GM21723 (cell line): ENCODE data around the gene PFN2.
"Not testable (repeated sequence)": the region's sequence is repeated elsewhere in the genome, so short reads cannot be mapped to it uniquely, and the experiment has no call there.

Source experiments
- ATAC-seq: cut with Tn5 transposase; IDR thresholded peaks from one replicate; pipeline ENCODE4 v1.9.1; 2021; ENCODE audit warnings: mild to moderate bottlenecking, moderate library complexity; ENCODE audit not compliant: unreplicated experiment

PFN2 gene

GRCh38 chr3:149970716-149971402 is at the start of gene PFN2:
Gene PFN2 (minus strand): TSS chr3:149970895. CDS start chr3:149970856, 39 bp downstream.
- ATAC-seq = peak; percentile 56

GRCh38 chr3:150015901-150016300 is 45.2 kb upstream of the PFN2 start:
- no peak for ATAC-seq

- ATAC-seq = no peak
These were observed 44.1 kb upstream of the PFN2 start for GRCh38 chr3:150014782-150015181.

- no peak for ATAC-seq
These were observed 43.1 kb upstream of the PFN2 start for GRCh38 chr3:150013801-150014200.

GRCh38 chr3:150006794-150007193 is 36.1 kb upstream of the PFN2 start:
- no peak for ATAC-seq

GRCh38 chr3:150005243-150006112 is 34.8 kb upstream of the PFN2 start:
- no peak for ATAC-seq

- no peak for ATAC-seq
These were observed 29.9 kb upstream of the PFN2 start for GRCh38 chr3:150000641-150001040.

- no peak for ATAC-seq
These were observed 28.7 kb upstream of the PFN2 start for GRCh38 chr3:149999421-149999820.

GRCh38 chr3:149998946-149999345 is 28.3 kb upstream of the PFN2 start:
- no peak for ATAC-seq

GRCh38 chr3:149992416-149993058 is 21.8 kb upstream of the PFN2 start:
- no peak for ATAC-seq

- ATAC-seq = no peak
These were observed 19.8 kb upstream of the PFN2 start for GRCh38 chr3:149990423-149990948.

GRCh38 chr3:149989307-149989706 is 18.6 kb upstream of the PFN2 start:
- ATAC-seq = no peak

GRCh38 chr3:149983628-149984027 is 12.9 kb upstream of the PFN2 start:
- ATAC-seq = no peak

- ATAC-seq = not testable (repeated sequence)
These were observed 12.4 kb upstream of the PFN2 start for GRCh38 chr3:149983053-149983452.

- ATAC-seq = not testable (repeated sequence)
These were observed 11.3 kb upstream of the PFN2 start for GRCh38 chr3:149981979-149982378.

- no peak for ATAC-seq
These were observed 6.7 kb upstream of the PFN2 start for GRCh38 chr3:149977386-149977785.

- ATAC-seq = no peak
These were observed 5.2 kb upstream of the PFN2 start for GRCh38 chr3:149975919-149976318.

GRCh38 chr3:149971403-149972075 is 844 bp upstream of the PFN2 start:
- ATAC-seq = peak; percentile 10

- ATAC-seq = peak; percentile 72
These were observed 567 bp downstream of the PFN2 start for GRCh38 chr3:149969940-149970715.
